Measurements from ENCODE around the gene FADS6.

FADS6 gene

DNA sequence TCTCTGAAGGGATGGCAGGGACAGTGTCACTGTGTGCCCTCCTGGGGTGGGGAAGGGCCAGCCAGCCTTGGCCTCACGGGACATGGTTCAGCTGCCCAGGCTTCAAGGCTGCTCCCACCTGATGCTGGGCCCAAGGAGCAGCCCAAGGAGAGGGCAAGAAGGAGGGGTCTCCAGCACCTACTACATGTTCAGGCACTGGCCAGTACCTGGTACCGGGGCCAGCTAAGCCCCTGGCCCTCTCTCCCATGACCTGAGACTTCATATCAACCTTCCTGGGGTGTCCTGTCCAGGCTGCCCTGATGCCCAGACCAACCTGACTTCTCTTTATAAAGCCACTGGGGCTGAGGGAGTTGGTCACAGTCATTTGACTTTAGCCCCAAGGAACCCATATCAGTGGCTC lies 28.3 kb upstream of the FADS6 start:
- no peak overlapping the region for H2BK120ac ChIP-seq (ENCODE audit: low read depth, low read length)
- no peak overlapping the region for H3K56ac ChIP-seq (ENCODE audit: low read length)
- H3K79me2 ChIP-seq (ENCODE audit: control insufficient read depth, insufficient read depth, low read length), result no peaks in the 10 kb centered on the region
- no peak overlapping the region for H3K18ac ChIP-seq (ENCODE audit: low read length)
- H2BK15ac ChIP-seq (replicated peaks; ENCODE audit: low read depth), result no peak overlapping the region
- H4K5ac ChIP-seq (ENCODE audit: low read length), result no peak overlapping the region
- H2BK5ac ChIP-seq (ENCODE audit: low read length), result no peak overlapping the region
- H3K79me1 ChIP-seq (ENCODE audit: low read length), result no peaks in the 10 kb centered on the region
- H3K27ac ChIP-seq (ENCODE audit: low read depth, low read length), result no peak overlapping the region
- no peak overlapping the region for H3K4ac ChIP-seq (ENCODE audit: low read depth, low read length)
- H3K4me2 ChIP-seq (ENCODE audit: low read length), result no peak overlapping the region
- WGBS (ENCODE audit: extremely low coverage, insufficient coverage, low lambda C conversion rate), result no CpG with 5 or more reads among the region's 2 CpGs
- no peak overlapping the region for H3K9ac ChIP-seq (ENCODE audit: low read length)
- H3K4me1 ChIP-seq (ENCODE audit: control insufficient read depth, low read depth, low read length), result no peaks in the 10 kb centered on the region
- DNase-seq, result no peak
- H3K23ac ChIP-seq (ENCODE audit: low read length), result no peak overlapping the region
- H2AK5ac ChIP-seq (ENCODE audit: low read length), result no peak overlapping the region
- no peak overlapping the region for H4K8ac ChIP-seq (ENCODE audit: low read depth, low read length)
- peaks cover 32% of the 10 kb centered on the region for H3K27me3 ChIP-seq (ENCODE audit: insufficient read depth, low read length, poor library complexity)
- no peak overlapping the region for H3K4me3 ChIP-seq (ENCODE audit: low read length)
- no peaks in the 10 kb centered on the region for H3K36me3 ChIP-seq (ENCODE audit: control insufficient read depth, insufficient read depth, low read length)

DNA sequence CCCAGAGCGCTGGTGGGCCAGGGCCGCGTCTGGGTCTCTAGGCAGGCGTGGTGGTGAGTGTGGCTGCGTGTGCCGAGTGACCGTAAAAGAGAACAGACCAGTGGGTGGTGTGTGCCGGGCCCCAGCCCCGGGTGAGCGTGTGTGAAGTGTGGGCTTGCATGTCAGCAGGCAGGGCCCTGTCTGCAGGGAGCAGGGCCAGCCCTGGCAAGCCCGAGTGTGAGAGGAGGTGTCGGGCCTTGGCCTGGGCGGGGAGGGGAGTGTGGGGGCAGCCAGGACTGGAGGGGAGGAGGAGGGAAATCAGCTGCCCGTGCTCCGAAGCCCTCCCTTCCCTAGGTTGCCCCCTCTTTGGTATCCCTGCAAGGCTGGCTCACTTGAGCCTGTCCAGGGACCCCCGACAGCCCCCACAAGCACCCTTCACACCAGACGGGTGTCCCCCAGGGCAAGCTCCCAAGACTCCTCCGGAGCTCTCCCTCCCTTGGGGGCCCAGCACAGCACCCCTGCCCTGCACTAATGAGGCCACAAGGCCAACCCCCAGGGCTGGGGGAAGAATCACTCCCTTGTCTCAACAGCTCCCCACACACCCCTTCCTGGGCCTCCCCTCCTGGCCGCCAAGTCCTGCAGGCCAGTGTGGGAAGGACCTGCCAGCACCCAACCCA lies 27.7 kb upstream of the FADS6 start:
- peaks cover 30% of the 10 kb centered on the region for H3K27me3 ChIP-seq (ENCODE audit: insufficient read depth, low read length, poor library complexity)
- H2AK5ac ChIP-seq (ENCODE audit: low read length), result no peak overlapping the region
- no peak overlapping the region for H2BK5ac ChIP-seq (ENCODE audit: low read length)
- no peak overlapping the region for H3K4me3 ChIP-seq (ENCODE audit: low read length)
- H3K27ac ChIP-seq (ENCODE audit: low read depth, low read length), result no peak overlapping the region
- H3K79me1 ChIP-seq (ENCODE audit: low read length), result no peaks in the 10 kb centered on the region
- no peaks in the 10 kb centered on the region for H3K79me2 ChIP-seq (ENCODE audit: control insufficient read depth, insufficient read depth, low read length)
- H3K56ac ChIP-seq (ENCODE audit: low read length), result peak overlapping the region; percentile 25
- H3K9ac ChIP-seq (ENCODE audit: low read length), result no peak overlapping the region
- no peaks in the 10 kb centered on the region for H3K36me3 ChIP-seq (ENCODE audit: control insufficient read depth, insufficient read depth, low read length)
- H3K23ac ChIP-seq (ENCODE audit: low read length), result no peak overlapping the region
- no peak for DNase-seq
- no peak overlapping the region for H4K5ac ChIP-seq (ENCODE audit: low read length)
- no peak overlapping the region for H3K4ac ChIP-seq (ENCODE audit: low read depth, low read length)
- H4K8ac ChIP-seq (ENCODE audit: low read depth, low read length), result no peak overlapping the region
- no peak overlapping the region for H3K4me2 ChIP-seq (ENCODE audit: low read length)
- H2BK120ac ChIP-seq (ENCODE audit: low read depth, low read length), result no peak overlapping the region
- H2BK15ac ChIP-seq (replicated peaks; ENCODE audit: low read depth), result no peak overlapping the region
- whole genome bisulfite sequencing (ENCODE audit: extremely low coverage, insufficient coverage, low lambda C conversion rate), result no CpG with 5 or more reads among the region's 19 CpGs
- no peak overlapping the region for H3K18ac ChIP-seq (ENCODE audit: low read length)
- no peaks in the 10 kb centered on the region for H3K4me1 ChIP-seq (ENCODE audit: control insufficient read depth, low read depth, low read length)

DNA sequence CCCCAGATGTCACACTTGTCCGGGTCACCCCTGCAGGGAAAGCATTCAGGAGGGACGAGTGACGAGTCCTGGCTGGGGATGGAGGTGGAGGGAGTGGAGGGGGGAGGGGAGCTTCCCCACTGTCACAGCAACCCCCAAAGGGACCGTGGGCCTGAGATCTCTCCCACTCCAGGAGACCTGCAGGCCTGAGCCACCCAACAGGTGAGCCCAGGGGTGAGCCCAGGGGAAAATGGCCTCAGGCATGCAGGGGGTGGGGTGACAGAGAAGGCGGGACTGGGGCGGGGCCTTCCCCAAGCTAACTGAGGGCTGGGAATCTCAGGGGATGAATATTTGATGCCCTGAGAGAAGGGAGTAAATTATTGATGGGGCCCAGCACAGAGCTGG lies 27.2 kb upstream of the FADS6 start:
- H4K8ac ChIP-seq (ENCODE audit: low read depth, low read length), result no peak overlapping the region
- H2BK5ac ChIP-seq (ENCODE audit: low read length), result no peak overlapping the region
- no peak overlapping the region for H4K5ac ChIP-seq (ENCODE audit: low read length)
- no peak overlapping the region for H3K27ac ChIP-seq (ENCODE audit: low read depth, low read length)
- no peak overlapping the region for H3K4ac ChIP-seq (ENCODE audit: low read depth, low read length)
- no peak overlapping the region for H3K4me3 ChIP-seq (ENCODE audit: low read length)
- H2AK5ac ChIP-seq (ENCODE audit: low read length), result no peak overlapping the region
- no peak overlapping the region for H3K18ac ChIP-seq (ENCODE audit: low read length)
- H3K79me2 ChIP-seq (ENCODE audit: control insufficient read depth, insufficient read depth, low read length), result no peaks in the 10 kb centered on the region
- no peak overlapping the region for H2BK15ac ChIP-seq (replicated peaks; ENCODE audit: low read depth)
- H3K79me1 ChIP-seq (ENCODE audit: low read length), result no peaks in the 10 kb centered on the region
- H3K9ac ChIP-seq (ENCODE audit: low read length), result no peak overlapping the region
- no peak overlapping the region for H2BK120ac ChIP-seq (ENCODE audit: low read depth, low read length)
- peak overlapping the region; percentile 25 for H3K56ac ChIP-seq (ENCODE audit: low read length)
- no peak for DNase-seq
- H3K4me1 ChIP-seq (ENCODE audit: control insufficient read depth, low read depth, low read length), result no peaks in the 10 kb centered on the region
- H3K27me3 ChIP-seq (ENCODE audit: insufficient read depth, low read length, poor library complexity), result peaks cover 25% of the 10 kb centered on the region
- WGBS (ENCODE audit: extremely low coverage, insufficient coverage, low lambda C conversion rate), result no CpG with 5 or more reads among the region's 6 CpGs
- no peaks in the 10 kb centered on the region for H3K36me3 ChIP-seq (ENCODE audit: control insufficient read depth, insufficient read depth, low read length)
- H3K23ac ChIP-seq (ENCODE audit: low read length), result no peak overlapping the region
- no peak overlapping the region for H3K4me2 ChIP-seq (ENCODE audit: low read length)

DNA sequence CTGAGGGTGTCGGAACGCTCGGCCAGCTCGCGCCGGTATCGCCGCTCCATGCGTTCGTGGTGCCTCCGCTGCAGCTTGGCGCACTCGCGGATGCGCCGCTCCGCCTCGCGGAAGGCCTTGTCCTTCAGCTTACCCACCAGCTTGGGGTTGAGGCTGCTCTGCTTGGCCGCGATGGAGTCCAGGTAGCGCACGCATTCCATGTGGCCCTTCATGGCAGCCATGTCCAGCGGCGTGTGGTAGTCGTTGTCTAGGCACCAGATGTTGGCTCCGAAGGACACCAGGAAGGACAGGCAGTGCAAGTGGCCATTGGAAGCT lies 26.8 kb upstream of the FADS6 start:
- Histone ChIP-seq H3K27ac (ENCODE audit: low read depth, low read length) (no peak overlapping the region), H4K5ac (ENCODE audit: low read length) (no peak overlapping the region), H2BK5ac (ENCODE audit: low read length) (no peak overlapping the region), H2BK15ac (replicated peaks; ENCODE audit: low read depth) (no peak overlapping the region), H4K8ac (ENCODE audit: low read depth, low read length) (no peak overlapping the region), H3K27me3 (ENCODE audit: insufficient read depth, low read length, poor library complexity) (peaks cover 21% of the 10 kb centered on the region), H3K36me3 (ENCODE audit: control insufficient read depth, insufficient read depth, low read length) (no peaks in the 10 kb centered on the region), H2AK5ac (ENCODE audit: low read length) (no peak overlapping the region), H3K4me1 (ENCODE audit: control insufficient read depth, low read depth, low read length) (no peaks in the 10 kb centered on the region), H3K18ac (ENCODE audit: low read length) (no peak overlapping the region), H3K79me2 (ENCODE audit: control insufficient read depth, insufficient read depth, low read length) (no peaks in the 10 kb centered on the region), H3K79me1 (ENCODE audit: low read length) (no peaks in the 10 kb centered on the region), H2BK120ac (ENCODE audit: low read depth, low read length) (no peak overlapping the region), H3K56ac (ENCODE audit: low read length) (no peak overlapping the region), H3K9ac (ENCODE audit: low read length) (no peak overlapping the region), H3K4me3 (ENCODE audit: low read length) (no peak overlapping the region), H3K23ac (ENCODE audit: low read length) (no peak overlapping the region), H3K4me2 (ENCODE audit: low read length) (no peak overlapping the region), H3K4ac (ENCODE audit: low read depth, low read length) (no peak overlapping the region)
- DNase-seq, result no peak
- no CpG with 5 or more reads among the region's 27 CpGs for WGBS (ENCODE audit: extremely low coverage, insufficient coverage, low lambda C conversion rate)

DNA sequence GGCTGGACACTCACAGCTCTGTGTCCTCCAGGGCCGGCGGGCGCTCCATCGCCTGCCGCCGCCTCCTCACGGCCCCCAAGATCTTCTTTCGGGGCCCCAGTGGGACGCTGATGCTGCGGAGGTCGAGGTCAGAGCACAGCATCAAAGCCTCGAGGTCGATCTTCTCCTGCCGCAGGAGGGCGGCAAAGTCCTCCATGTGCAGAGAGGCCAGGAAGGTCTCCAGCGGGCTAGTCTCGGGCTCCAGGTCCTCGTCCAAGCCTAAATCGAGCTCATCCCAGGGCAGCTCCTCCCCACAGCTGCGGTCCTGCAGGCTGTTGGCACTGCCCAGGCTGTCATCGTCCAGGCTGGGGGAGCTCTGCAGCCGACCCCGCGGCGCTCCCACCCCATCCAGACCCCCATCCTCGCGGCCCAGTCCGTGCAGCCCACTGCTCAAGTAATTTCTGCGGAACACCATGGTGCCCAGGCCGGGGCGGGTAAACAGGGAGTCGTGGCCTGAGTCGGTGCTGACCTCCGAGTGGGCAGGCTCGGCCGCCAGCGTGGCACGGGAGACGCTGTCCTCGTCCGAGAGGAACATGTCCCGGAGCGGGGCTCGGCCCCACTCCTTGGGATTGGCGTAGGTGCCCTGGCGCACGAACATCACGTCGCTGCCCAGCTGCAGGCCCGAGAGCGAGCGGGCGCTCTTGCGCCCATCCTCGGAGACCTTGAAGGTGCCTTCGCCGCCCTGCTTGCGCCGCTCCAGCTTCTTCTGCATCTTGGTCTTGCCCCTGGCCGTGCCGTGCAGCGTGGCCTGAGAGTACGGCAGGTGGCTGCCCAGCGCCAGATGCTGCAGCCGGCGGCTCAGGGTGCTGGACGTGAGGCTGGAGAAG lies 26.2 kb upstream of the FADS6 start:
- Histone ChIP-seq H3K79me2 (ENCODE audit: control insufficient read depth, insufficient read depth, low read length) (no peaks in the 10 kb centered on the region), H3K4ac (ENCODE audit: low read depth, low read length) (no peak overlapping the region), H3K56ac (ENCODE audit: low read length) (no peak overlapping the region), H3K27ac (ENCODE audit: low read depth, low read length) (no peak overlapping the region), H3K23ac (ENCODE audit: low read length) (no peak overlapping the region), H3K36me3 (ENCODE audit: control insufficient read depth, insufficient read depth, low read length) (no peaks in the 10 kb centered on the region), H3K4me2 (ENCODE audit: low read length) (no peak overlapping the region), H3K27me3 (ENCODE audit: insufficient read depth, low read length, poor library complexity) (peaks cover 15% of the 10 kb centered on the region), H3K4me3 (ENCODE audit: low read length) (no peak overlapping the region), H2AK5ac (ENCODE audit: low read length) (no peak overlapping the region), H3K18ac (ENCODE audit: low read length) (no peak overlapping the region), H4K5ac (ENCODE audit: low read length) (no peak overlapping the region), H3K4me1 (ENCODE audit: control insufficient read depth, low read depth, low read length) (no peaks in the 10 kb centered on the region), H2BK5ac (ENCODE audit: low read length) (no peak overlapping the region), H2BK15ac (replicated peaks; ENCODE audit: low read depth) (no peak overlapping the region), H3K79me1 (ENCODE audit: low read length) (no peaks in the 10 kb centered on the region), H2BK120ac (ENCODE audit: low read depth, low read length) (no peak overlapping the region), H4K8ac (ENCODE audit: low read depth, low read length) (no peak overlapping the region), H3K9ac (ENCODE audit: low read length) (no peak overlapping the region)
- no CpG with 5 or more reads among the region's 67 CpGs for WGBS (ENCODE audit: extremely low coverage, insufficient coverage, low lambda C conversion rate)
- DNase-seq, result peak; percentile 63

All from mesendoderm (in vitro differentiated cells).